H1 (cell line): ENCODE measurements around the gene WRAP53. TPM values are rescaled to one million over a fixed set of nuclear protein-coding genes. Genes with fewer than 3 reads are reported as not detected.

ENCODE experiments used
- SIRT6 ChIP-seq: IDR thresholded peaks from one replicate; pipeline ENCODE4 v1.7.1; 2012; ENCODE audit warnings: low read length, inconsistent platforms
- polyA plus RNA-seq, 7 experiments: library from polyadenylated mRNA; depleted of rRNA in 3 of 7; stranded (reverse) in 5 of 7; unstranded in 2 of 7; fragments of >200 nt in 5 of 7; fragments of 200-250 nt in 2 of 7; gene quantifications; 1 replicate in 5 of 7; 2 replicates in 1 of 7; 4 replicates in 1 of 7; pipeline versions ENCODE4 v1.2.1 to v1.2.3, GENCODE V29; 2011 to 2013; ENCODE audit warnings: missing spikeins in 2 of 7, mixed read lengths in 2 of 7
- total RNA-seq: library from RNA; stranded (reverse); fragmentation: NEBNext Ultra II Directional; extraction: Animal tissue kit (Norgen Biotek cat#: 25700); gene quantifications from 2 replicates; pipeline ENCODE4 v1.2.1, GENCODE V29; 2021
- TF ChIP-seq, protein P1 (sequence below): IDR thresholded peaks from 2 replicates; pipeline ENCODE4 v1.6.1; 2012; ENCODE audit warnings: low read length, inconsistent platforms

Gene WRAP53
- total and polyA plus RNA-seq, 2 of the 8 experiments (the other 6 are each of a cell fraction or from before 2014, with no cell fraction given): 29.2 to 30.1 TPM

DNA sequence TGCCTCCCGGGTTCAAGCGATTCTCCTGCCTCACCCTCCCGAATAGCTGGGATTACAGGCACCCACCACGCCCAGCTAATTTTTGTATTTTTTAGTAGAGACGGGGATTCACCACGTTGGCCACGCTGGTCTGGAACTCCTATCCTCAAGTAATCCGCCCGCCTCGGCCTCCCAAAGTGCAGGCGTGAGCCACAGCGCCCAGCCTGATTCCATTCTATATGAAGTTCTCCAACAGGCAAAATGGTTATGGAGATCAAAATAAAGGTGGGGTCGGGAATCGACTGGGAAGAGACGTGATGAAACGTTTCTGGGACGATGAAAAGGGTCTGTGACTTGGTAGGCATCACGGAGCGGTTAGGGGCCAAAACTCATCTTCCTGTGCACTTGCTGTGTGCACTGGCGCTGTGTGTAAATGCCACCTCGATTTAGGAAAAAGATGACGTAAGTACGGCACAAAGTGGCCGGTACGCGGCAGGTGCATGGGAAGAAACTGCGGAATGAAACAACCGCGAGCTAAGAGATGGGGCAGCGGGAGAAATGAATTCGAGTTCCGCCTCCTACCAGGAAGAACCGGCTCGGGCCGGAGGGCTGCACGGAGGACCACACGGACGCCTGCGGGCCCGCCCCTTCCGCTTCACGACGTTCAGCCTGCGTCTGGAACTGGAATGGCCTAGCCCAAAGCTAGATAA lies 2.6 kb upstream of the WRAP53 start (continued):
- TF ChIP-seq, protein P1, sequence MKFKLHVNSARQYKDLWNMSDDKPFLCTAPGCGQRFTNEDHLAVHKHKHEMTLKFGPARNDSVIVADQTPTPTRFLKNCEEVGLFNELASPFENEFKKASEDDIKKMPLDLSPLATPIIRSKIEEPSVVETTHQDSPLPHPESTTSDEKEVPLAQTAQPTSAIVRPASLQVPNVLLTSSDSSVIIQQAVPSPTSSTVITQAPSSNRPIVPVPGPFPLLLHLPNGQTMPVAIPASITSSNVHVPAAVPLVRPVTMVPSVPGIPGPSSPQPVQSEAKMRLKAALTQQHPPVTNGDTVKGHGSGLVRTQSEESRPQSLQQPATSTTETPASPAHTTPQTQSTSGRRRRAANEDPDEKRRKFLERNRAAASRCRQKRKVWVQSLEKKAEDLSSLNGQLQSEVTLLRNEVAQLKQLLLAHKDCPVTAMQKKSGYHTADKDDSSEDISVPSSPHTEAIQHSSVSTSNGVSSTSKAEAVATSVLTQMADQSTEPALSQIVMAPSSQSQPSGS: peak; percentile 84
- TF ChIP-seq SIRT6: no peak
